ENCODE results near the gene LHX8.

- TF ChIP-seq HDAC2 (IDR thresholded peaks at IDR 0.05), result no peak
- no peak for TF ChIP-seq POLR2A (IDR thresholded peaks at IDR 0.05; ENCODE audit: low read length)
- TF ChIP-seq JUN (IDR thresholded peaks at IDR 0.05), result no peak
- TF ChIP-seq, protein P1, sequence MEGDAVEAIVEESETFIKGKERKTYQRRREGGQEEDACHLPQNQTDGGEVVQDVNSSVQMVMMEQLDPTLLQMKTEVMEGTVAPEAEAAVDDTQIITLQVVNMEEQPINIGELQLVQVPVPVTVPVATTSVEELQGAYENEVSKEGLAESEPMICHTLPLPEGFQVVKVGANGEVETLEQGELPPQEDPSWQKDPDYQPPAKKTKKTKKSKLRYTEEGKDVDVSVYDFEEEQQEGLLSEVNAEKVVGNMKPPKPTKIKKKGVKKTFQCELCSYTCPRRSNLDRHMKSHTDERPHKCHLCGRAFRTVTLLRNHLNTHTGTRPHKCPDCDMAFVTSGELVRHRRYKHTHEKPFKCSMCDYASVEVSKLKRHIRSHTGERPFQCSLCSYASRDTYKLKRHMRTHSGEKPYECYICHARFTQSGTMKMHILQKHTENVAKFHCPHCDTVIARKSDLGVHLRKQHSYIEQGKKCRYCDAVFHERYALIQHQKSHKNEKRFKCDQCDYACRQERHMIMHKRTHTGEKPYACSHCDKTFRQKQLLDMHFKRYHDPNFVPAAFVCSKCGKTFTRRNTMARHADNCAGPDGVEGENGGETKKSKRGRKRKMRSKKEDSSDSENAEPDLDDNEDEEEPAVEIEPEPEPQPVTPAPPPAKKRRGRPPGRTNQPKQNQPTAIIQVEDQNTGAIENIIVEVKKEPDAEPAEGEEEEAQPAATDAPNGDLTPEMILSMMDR (IDR thresholded peaks at IDR 0.05), result no peak
- TF ChIP-seq EP300 (IDR thresholded peaks at IDR 0.05), result no peak
- no peak for TF ChIP-seq RCOR1 (IDR thresholded peaks at IDR 0.05; ENCODE audit: low read depth, low read length)
- TF ChIP-seq EHMT2 (IDR thresholded peaks at IDR 0.05; ENCODE audit: low read depth), result no peak
- TF ChIP-seq CHD2 (IDR thresholded peaks at IDR 0.05; ENCODE audit: low read length, partially characterized antibody), result no peak
- no peak for TF ChIP-seq CHD4 (IDR thresholded peaks at IDR 0.05; ENCODE audit: borderline replicate concordance)
- no peak for TF ChIP-seq MAFK (IDR thresholded peaks at IDR 0.05; ENCODE audit: partially characterized antibody)
Measured at GRCh38 chr1:75097654-75098053, 36.5 kb upstream of the LHX8 start.

Measured in A549 (cell line).